Activated CD4-positive, alpha-beta T cell treated with anti-CD3 and anti-CD28 coated beads, Interleukin-2, amount 50 U/mL, for 4 hours (primary cell): ENCODE data around the gene CCDC92.
"Not testable (repeated sequence)": the region's sequence is repeated elsewhere in the genome, so short reads cannot be mapped to it uniquely, and the experiment has no call there.

ENCODE experiments used
- DNase-seq, 2 experiments: peaks; one replicate each; pipeline ENCODE4 v3.0.0-alpha.2; 2020

CCDC92 gene

DNA sequence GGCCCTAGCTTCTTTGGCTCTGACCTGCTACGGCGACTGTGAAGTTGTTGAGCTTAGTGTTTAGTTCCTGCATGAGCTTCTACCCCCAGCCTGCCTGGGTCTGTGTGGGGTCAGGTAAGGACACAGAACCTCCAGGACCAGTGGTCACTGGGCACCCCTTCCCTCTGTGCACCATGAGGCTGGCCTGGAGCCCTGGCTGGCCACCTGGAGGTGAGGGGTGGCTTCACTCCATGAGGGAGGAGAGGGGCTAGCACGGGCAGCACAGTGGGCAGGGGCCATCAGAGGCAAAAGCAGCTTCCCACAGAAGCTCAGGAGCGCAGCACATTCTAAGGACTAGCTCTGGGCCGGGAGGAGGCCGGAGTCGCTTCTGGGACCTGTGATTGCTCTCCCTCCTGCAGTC lies 36.7 kb downstream of the CCDC92 start:
- DNase-seq, result no peak

DNA sequence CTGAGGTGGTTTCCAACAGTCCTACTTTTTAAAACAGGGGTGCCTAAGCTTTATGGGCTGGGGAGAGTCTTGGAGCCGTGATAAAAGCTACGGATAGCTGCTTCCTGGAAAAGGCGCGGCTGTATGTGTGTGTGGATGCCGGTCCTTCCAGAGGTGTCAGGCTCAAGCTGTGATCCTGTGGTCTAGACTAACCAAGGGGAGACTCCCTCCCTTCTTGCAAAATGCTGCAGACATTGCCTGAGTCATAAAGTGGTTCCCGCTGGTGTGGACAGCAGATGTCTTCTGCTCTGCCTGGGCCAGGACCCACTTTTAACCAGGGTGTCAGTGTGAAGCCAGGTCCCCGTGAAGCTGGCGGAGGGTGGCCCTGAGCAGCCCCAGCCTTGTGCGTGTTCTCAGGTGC lies 37.8 kb downstream of the CCDC92 start:
- no peak for DNase-seq

GRCh38 chr12:123934016-123934620 lies 38.5 kb downstream of the CCDC92 start:
- DNase-seq, result no peak

- DNase-seq, result no peak
Observed at GRCh38 chr12:123933214-123933613, 39.4 kb downstream of the CCDC92 start.

DNA sequence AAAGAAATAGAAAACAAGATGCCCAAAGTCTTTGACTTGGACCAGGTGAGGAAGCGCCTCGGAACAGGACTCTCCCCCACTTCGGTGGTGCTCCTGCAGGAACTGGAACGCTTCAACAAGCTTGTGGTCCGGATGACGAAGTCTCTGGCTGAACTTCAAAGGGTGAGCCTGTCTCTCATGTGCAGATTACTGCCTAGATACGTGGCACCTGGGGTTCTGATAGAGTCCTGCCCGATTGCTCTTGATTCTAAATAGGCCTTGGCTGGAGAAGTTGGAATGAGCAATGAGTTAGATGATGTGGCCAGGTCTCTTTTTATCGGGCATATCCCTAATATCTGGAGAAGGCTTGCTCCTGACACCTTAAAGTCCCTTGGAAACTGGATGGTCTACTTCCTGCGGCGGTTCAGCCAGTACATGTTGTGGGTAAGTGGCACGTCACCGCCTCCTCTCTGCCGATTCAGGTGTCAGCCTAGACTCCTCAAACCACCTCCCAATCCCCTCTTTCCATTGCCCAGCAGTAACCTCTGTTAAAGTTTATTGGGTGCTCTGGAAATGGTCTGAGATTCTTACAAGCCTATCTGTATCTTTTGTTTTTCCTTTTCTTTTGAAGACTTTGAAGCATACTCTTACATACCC lies 40.8 kb downstream of the CCDC92 start:
- peak; percentile 23 to 26 for DNase-seq

DNA sequence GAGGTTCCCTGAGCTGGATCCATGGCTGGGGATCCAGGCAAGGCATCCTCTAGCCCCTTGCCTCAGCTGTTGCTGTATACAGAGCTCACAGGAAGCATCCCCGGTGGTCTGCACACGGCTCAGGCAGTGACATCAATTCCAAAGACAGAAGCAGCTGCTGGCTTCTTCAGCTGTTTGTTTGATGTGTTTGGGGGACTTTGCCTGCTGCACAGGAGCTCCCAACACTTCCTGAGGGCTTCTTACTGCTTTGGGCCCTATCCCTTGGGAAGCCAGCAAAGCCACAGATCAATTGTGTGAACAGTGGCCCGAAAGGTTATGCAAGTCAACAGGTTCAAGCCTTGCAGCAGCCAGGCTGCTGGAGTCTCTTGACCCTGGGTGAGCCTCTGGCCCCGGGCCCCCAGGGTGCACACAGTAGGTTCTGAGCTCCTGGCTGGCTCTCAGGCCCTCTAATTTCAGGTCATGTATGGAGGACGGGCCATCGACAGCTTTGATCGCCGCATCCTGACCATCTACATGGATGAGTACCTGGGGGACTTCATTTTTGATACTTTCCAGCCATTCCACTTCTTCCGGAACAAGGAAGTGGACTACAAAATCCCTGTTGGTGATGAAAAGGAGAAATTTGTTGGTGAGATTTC lies 42.6 kb downstream of the CCDC92 start:
- no peak for DNase-seq

DNA sequence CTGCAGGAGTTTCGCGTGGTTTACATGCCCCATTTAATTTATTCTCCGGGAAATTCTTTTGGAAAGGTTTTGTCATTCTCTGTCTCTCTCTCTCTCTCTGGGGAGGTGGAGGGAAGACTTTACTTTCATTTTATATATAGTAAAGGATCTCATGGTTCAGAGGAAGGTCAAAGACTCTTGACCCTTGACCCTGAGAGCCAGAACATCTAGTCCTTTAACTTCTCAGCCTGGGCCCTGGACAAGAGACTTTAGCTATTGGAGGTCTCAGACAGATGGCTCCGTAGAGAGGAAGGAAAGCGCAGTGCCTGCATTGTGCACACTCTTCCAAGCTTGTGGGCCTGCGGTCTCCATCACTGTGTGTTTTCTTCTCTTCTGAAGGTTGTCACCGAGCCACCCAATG lies 43.7 kb downstream of the CCDC92 start:
- DNase-seq, result no peak

DNA sequence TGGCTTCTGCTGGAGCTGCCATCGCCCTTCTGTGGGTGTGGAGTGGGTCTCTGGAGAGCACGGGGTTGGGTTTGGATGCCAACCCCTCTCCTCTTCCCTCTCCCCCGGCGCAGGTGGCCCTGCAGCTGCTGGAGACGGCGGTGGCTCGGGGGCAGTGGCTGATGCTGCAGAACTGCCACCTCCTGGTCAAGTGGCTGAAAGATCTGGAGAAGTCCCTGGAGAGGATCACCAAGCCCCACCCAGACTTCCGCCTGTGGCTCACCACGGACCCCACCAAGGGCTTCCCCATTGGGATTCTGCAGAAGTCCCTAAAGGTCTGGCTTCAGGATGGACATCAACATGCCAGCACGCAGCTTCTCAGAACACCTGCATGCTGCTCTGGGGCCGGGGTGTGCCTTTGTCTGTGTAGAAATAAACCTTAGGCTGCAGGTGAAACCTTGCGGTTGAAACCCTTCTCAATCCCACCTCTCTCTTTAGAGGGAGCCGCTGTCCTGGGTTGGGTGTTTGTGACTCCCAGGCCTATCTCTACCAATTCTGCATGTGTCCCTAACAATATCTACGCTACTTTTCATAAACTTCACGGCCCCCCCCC lies 44.3 kb downstream of the CCDC92 start:
- no peak for DNase-seq

- DNase-seq, result no peak
Observed at GRCh38 chr12:123924539-123924938, 48.1 kb downstream of the CCDC92 start.

DNA sequence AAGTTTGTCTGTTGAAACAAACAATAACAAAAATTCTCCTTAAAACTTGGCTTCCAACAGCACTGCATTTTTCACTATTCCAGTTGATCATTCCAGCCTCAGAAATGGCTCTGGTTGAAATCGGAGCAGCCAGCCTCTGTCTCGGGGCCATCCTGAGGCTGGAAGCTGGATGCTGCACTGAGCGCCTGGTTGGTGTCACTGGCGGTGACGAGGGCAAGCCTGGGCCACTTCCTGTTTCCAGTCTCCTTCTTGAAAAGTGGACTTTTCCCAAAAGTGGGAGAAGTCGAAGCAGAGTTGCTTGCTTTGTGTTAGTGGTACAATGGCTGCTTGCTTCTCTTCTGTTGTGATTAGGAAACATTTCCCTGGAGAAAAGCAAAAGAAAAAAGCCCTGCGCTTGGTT lies 48.7 kb downstream of the CCDC92 start:
- DNase-seq, result no peak

- no peak for DNase-seq
Observed at GRCh38 chr12:123923038-123923437, 49.6 kb downstream of the CCDC92 start.

- no peak for DNase-seq
Observed at GRCh38 chr12:123919980-123920360, 52.7 kb downstream of the CCDC92 start.

- DNase-seq, result no peak
Observed at GRCh38 chr12:123917337-123917850, 55.2 kb downstream of the CCDC92 start.

DNA sequence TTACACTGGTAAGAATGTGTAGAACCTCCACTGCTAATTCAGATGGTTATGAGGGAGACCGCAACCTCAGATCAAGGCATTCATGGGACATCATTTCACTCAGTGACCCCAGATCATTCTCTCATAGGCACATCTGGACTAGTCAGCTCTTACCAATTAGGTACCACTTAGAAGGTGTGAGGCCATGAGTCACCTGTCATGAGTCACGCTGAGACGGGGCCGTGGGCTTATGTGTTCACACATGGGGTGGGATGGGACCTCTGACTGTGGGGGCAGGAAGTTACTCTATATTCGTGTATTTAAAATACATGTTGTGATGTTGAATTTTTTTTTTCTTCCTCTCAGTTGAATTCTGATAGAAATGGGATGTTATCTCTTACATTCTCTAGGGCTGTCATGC lies 55.9 kb downstream of the CCDC92 start:
- DNase-seq, result peak; percentile 53

DNA sequence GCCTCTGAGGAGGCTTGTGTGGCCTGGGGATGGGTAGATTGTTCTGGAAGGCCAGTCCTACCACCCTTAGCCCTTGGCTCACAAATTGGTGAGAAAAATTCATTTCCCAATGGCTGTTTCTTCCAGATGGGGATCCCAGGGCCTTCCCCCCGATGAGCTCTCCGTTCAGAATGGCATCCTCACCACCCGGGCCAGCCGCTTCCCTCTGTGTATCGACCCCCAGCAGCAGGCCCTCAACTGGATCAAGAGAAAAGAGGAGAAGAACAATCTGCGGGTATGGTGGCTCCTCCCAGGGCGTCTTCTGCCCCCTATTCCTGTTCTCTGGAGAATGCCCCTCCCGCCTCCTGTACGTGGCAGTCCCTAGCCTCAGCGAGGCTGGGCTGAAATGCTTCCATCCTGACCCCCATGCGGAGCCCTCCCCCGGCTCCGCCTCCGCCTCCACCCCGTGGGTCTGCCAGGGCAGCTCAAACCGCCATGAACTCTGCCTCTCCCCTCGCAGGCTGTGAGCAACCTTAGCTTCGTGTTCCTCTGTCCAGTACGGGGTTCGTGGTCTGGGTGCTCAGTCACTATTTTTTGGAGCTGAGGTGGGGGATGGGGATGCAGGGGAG lies 57.8 kb downstream of the CCDC92 start:
- no peak for DNase-seq

DNA sequence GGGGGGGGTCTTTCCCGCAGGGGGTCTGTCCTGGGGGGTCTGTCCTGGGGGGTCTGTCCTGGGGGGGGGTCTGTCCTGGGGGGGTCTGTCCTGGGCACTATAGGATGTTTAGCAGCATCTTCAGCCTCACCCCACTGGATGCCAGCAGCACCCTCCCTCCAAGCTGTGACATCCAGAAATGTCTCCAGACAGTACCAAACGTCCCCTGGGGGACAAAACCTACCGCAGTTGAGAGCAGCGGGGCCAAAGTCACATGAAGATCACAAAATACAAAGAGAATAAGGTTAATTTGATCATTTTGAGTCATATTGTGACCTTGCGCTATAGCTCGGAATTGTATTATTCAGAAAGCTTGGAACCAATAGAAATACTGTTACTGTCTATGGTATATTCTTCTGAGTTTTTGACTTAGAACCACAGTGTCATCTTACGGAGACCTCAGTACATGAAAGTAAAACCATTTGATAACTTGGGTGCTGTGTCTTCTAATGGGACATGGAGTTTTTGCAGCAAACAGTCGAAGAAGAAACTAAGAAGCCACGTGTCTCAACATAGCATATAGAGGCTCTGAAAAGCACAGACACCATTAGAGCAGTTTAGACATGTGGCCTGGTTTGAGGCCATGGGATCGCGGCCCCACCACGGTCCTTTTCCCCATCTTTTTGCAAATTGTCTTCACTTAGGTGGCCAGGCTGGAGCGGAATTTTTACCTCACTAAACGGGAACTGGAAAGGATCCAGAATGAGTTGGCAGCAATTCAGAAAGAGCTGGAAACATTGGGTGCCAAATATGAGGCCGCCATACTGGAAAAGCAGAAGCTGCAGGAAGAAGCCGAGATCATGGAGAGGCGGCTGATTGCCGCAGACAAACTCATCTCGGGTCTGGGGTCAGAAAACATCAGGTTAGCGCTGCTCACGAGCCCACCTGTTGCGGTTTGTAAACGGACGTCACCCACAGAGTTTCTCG lies 59.9 kb downstream of the CCDC92 start:
- DNase-seq, result no peak

DNA sequence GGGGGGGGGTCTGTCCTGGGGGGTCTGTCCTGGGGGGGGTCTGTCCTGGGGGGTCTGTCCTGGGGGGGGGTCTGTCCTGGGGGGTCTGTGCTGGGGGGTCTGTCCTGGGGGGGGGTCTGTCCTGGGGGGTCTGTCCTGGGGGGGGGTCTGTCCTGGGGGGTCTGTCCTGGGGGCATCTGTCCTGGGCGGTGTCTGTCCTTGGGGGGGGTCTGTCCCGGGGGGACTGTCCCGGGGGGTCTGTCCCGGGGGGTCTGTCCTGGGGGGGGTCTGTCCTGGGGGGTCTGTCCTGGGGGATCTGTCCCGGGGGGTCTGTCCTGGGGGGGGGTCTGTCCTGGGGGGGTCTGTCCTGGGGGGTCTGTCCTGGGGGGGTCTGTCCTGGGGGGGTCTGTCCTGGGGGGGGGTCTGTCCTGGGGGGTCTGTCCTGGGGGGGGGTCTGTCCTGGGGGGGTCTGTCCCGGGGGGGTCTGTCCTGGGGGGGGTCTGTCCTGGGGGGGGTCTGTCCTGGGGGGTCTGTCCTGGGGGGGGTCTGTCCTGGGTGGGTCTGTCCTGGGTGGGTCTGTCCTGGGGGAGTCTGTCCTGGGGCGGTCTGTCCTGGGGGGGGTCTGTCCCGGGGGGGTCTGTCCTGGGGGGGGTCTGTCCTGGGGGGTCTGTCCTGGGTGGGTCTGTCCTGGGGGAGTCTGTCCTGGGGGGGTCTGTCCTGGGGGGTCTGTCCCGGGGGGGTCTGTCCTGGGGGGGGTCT lies 60.8 kb downstream of the CCDC92 start:
- DNase-seq, result not testable (repeated sequence)

DNA sequence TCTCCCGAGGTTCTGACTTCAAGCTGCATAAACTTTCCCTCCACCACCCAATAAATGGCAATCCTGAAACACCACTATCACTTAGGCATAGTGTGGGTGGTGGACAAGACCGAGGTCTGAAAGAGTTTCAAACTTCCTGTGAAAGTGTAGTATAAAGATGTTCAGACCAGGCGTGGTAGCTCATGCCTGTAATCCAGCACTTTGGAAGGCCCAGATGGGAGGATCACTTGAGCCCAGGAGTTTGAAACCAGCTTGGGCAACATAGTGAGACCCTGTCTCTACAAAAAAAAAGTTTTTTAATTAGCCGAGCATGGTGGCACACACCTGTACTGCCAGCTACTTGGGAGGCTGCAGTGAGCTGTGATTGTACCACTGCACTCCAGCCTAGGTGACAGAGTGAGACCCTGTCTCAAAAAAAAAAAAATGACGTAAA lies 61.9 kb downstream of the CCDC92 start:
- DNase-seq, result no peak

- DNase-seq, result no peak
Observed at GRCh38 chr12:123910057-123910456, 62.6 kb downstream of the CCDC92 start.

GRCh38 chr12:123908884-123909725 lies 63.5 kb downstream of the CCDC92 start:
- no peak for DNase-seq
